ENCODE data around the gene KCNAB1.

The KCNAB1 gene

DNA sequence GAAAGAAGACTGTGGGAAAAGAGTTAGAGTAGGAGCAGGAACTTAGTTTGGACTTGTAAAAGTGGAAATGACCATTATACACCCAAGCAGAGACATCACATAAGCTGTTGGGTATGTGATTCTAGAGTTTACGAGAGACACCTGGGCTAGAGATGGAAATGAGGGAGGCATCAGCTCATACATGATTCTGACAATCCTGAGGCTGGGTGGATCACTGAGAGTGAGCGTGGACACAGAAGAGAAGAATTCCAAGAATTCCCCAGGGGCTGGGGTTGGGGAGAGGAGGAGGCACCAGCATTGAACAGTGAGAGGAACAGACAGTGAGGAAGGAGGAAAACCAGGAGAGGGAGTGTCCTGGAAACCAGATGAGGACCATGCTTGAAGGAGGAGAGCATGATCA lies 113.5 kb downstream of the KCNAB1 start:
- H4K20me1 ChIP-seq (ENCODE audit: insufficient read depth, low read length): no peaks in the 10 kb centered on the region
- H3K27ac ChIP-seq (ENCODE audit: low read depth, low read length, poor library complexity, severe bottlenecking): no peak overlapping the region
- no peaks in the 10 kb centered on the region for H3K79me2 ChIP-seq (ENCODE audit: insufficient read depth, low read length)
- TF ChIP-seq, protein P1, sequence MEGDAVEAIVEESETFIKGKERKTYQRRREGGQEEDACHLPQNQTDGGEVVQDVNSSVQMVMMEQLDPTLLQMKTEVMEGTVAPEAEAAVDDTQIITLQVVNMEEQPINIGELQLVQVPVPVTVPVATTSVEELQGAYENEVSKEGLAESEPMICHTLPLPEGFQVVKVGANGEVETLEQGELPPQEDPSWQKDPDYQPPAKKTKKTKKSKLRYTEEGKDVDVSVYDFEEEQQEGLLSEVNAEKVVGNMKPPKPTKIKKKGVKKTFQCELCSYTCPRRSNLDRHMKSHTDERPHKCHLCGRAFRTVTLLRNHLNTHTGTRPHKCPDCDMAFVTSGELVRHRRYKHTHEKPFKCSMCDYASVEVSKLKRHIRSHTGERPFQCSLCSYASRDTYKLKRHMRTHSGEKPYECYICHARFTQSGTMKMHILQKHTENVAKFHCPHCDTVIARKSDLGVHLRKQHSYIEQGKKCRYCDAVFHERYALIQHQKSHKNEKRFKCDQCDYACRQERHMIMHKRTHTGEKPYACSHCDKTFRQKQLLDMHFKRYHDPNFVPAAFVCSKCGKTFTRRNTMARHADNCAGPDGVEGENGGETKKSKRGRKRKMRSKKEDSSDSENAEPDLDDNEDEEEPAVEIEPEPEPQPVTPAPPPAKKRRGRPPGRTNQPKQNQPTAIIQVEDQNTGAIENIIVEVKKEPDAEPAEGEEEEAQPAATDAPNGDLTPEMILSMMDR (IDR thresholded peaks at IDR 0.05; ENCODE audit: low read length): no peak
- TF ChIP-seq EZH2 (IDR thresholded peaks at IDR 0.05; ENCODE audit: borderline replicate concordance, low read length): no peak
- no peaks in the 10 kb centered on the region for H3K36me3 ChIP-seq (ENCODE audit: insufficient read depth, low read length)
- H3K4me1 ChIP-seq (ENCODE audit: insufficient read depth, low read length, severe bottlenecking): no peaks in the 10 kb centered on the region
- H2AFZ ChIP-seq (ENCODE audit: low read length): no peak overlapping the region
- no peaks in the 10 kb centered on the region for H3F3A ChIP-seq (ENCODE audit: insufficient read depth, low read length)
- no peak overlapping the region for H3K4me3 ChIP-seq (ENCODE audit: low read depth, low read length, poor library complexity, severe bottlenecking)
- no peaks in the 10 kb centered on the region for H3K27me3 ChIP-seq (ENCODE audit: insufficient read depth, low read length)
- H3K9me3 ChIP-seq (ENCODE audit: low read length): no peaks in the 10 kb centered on the region
- H3K9me2 ChIP-seq (ENCODE audit: low read depth, low read length): no peaks in the 10 kb centered on the region
- no peak overlapping the region for H3K4me2 ChIP-seq (ENCODE audit: low read length)
- no peak overlapping the region for H3K9ac ChIP-seq (ENCODE audit: low read length)

GRCh38 chr3:156236556-156237260 lies 116.3 kb downstream of the KCNAB1 start:
- H3F3A ChIP-seq (ENCODE audit: insufficient read depth, low read length): no peaks in the 10 kb centered on the region
- H3K9me2 ChIP-seq (ENCODE audit: low read depth, low read length): no peaks in the 10 kb centered on the region
- no peak overlapping the region for H3K27ac ChIP-seq (ENCODE audit: low read depth, low read length, poor library complexity, severe bottlenecking)
- H3K4me2 ChIP-seq (ENCODE audit: low read length): no peak overlapping the region
- no peaks in the 10 kb centered on the region for H3K9me3 ChIP-seq (ENCODE audit: low read length)
- no peaks in the 10 kb centered on the region for H3K79me2 ChIP-seq (ENCODE audit: insufficient read depth, low read length)
- H3K4me1 ChIP-seq (ENCODE audit: insufficient read depth, low read length, severe bottlenecking): no peaks in the 10 kb centered on the region
- no peak for TF ChIP-seq EZH2 (IDR thresholded peaks at IDR 0.05; ENCODE audit: borderline replicate concordance, low read length)
- TF ChIP-seq, protein P1 (IDR thresholded peaks at IDR 0.05; ENCODE audit: low read length): no peak
- H3K9ac ChIP-seq (ENCODE audit: low read length): no peak overlapping the region
- H2AFZ ChIP-seq (ENCODE audit: low read length): no peak overlapping the region
- no peak overlapping the region for H3K4me3 ChIP-seq (ENCODE audit: low read depth, low read length, poor library complexity, severe bottlenecking)
- H4K20me1 ChIP-seq (ENCODE audit: insufficient read depth, low read length): no peaks in the 10 kb centered on the region
- H3K36me3 ChIP-seq (ENCODE audit: insufficient read depth, low read length): no peaks in the 10 kb centered on the region
- no peaks in the 10 kb centered on the region for H3K27me3 ChIP-seq (ENCODE audit: insufficient read depth, low read length)

DNA sequence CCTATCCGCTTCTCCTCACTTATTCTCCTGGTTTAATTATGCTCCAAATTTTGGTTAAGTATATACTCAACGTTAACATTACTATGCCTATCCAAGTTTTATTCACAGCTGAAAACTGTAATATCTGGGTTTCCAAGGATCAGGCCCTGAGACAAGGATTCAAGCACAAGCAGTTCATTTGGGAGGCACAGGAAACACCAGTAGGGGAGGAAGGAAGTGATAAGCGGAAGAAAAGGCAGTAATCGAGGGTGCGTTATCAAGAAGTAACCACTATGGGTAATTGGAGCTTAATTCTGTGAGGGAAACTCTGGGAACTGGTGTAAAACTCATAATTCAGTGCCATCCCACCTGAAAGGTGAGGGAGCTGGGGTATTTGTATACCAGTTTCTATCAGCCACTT lies 120.3 kb downstream of the KCNAB1 start:
- H3K9me2 ChIP-seq (ENCODE audit: low read depth, low read length): no peaks in the 10 kb centered on the region
- H3K27ac ChIP-seq (ENCODE audit: low read depth, low read length, poor library complexity, severe bottlenecking): no peak overlapping the region
- H3K9me3 ChIP-seq (ENCODE audit: low read length): no peaks in the 10 kb centered on the region
- H3K27me3 ChIP-seq (ENCODE audit: insufficient read depth, low read length): no peaks in the 10 kb centered on the region
- H3K4me3 ChIP-seq (ENCODE audit: low read depth, low read length, poor library complexity, severe bottlenecking): no peak overlapping the region
- H3K36me3 ChIP-seq (ENCODE audit: insufficient read depth, low read length): no peaks in the 10 kb centered on the region
- H3K4me2 ChIP-seq (ENCODE audit: low read length): no peak overlapping the region
- no peak overlapping the region for H2AFZ ChIP-seq (ENCODE audit: low read length)
- H4K20me1 ChIP-seq (ENCODE audit: insufficient read depth, low read length): no peaks in the 10 kb centered on the region
- no peak overlapping the region for H3K9ac ChIP-seq (ENCODE audit: low read length)
- H3K4me1 ChIP-seq (ENCODE audit: insufficient read depth, low read length, severe bottlenecking): no peaks in the 10 kb centered on the region
- H3F3A ChIP-seq (ENCODE audit: insufficient read depth, low read length): no peaks in the 10 kb centered on the region
- TF ChIP-seq, protein P1 (IDR thresholded peaks at IDR 0.05; ENCODE audit: low read length): no peak
- TF ChIP-seq EZH2 (IDR thresholded peaks at IDR 0.05; ENCODE audit: borderline replicate concordance, low read length): no peak
- no peaks in the 10 kb centered on the region for H3K79me2 ChIP-seq (ENCODE audit: insufficient read depth, low read length)
